ENCODE data around the gene KRTAP5-4. TPM values are rescaled to one million over a fixed set of nuclear protein-coding genes. Genes with fewer than 3 reads are reported as not detected.
"Not testable (repeated sequence)": the region's sequence is repeated elsewhere in the genome, so short reads cannot be mapped to it uniquely, and the experiment has no call there.

Gene KRTAP5-4, protein sequence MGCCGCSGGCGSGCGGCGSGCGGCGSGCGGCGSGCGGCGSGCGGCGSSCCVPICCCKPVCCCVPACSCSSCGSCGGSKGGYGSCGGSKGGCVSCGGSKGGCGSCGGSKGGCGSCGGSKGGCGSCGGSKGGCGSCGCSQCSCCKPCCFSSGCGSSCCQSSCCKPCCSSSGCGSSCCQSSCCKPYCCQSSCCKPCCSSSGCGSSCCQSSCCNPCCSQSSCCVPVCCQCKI
- not detected for total RNA-seq
- polyA plus RNA-seq = not detected
- long read RNA-seq, donor 1 = 0 reads
- long read RNA-seq, donor 2 = 0 reads

DNA sequence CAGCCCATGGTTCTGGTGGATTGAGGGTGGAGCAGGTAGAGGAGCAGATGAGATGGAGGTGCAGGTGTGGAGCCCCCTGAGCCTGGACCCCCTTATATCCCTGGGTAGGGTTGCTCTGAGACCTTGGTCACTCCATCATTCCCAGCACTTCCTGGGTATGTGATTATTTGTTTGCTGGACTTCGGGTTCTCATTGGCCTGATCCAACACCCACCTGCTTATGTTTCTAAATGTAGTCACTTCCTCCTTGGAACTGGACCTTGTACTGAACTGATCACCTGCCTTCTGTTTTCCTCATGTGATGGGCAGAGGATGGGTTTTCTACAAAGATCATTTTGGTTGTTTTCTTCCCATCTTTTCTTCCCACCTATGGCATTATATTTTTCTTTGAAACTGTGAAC lies at the start of gene KRTAP5-4:
Gene KRTAP5-4, minus strand, starts transcription at position 53 of the 400 bp plus-strand sequence. Its CDS starts 45 bp downstream, at position 8.
- no peaks in the 10 kb centered on the region for H3K9me3 ChIP-seq
- no peaks in the 10 kb centered on the region for H3K4me1 ChIP-seq
- TF ChIP-seq POLR2A (IDR thresholded peaks at IDR 0.05) (no peak), POLR2AphosphoS5 (IDR thresholded peaks at IDR 0.05) (no peak)
- TF ChIP-seq, protein P1, sequence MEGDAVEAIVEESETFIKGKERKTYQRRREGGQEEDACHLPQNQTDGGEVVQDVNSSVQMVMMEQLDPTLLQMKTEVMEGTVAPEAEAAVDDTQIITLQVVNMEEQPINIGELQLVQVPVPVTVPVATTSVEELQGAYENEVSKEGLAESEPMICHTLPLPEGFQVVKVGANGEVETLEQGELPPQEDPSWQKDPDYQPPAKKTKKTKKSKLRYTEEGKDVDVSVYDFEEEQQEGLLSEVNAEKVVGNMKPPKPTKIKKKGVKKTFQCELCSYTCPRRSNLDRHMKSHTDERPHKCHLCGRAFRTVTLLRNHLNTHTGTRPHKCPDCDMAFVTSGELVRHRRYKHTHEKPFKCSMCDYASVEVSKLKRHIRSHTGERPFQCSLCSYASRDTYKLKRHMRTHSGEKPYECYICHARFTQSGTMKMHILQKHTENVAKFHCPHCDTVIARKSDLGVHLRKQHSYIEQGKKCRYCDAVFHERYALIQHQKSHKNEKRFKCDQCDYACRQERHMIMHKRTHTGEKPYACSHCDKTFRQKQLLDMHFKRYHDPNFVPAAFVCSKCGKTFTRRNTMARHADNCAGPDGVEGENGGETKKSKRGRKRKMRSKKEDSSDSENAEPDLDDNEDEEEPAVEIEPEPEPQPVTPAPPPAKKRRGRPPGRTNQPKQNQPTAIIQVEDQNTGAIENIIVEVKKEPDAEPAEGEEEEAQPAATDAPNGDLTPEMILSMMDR (IDR thresholded peaks at IDR 0.05 in 8 of 11, conservative IDR thresholded peaks at IDR 0.05 in 3 of 11) = no peak
- H3K27ac ChIP-seq = no peak within 1 kb of the TSS
- peaks cover 0 to 21% (median 0%) of the 10 kb centered on the region in 7 donors for H3K27me3 ChIP-seq (replicated peaks in 1 of 7)
- intact Hi-C loops (cut with DNase I; ENCODE audit: low total_unique reads) = no loop called here
- WGBS, 5 donors = 35 to 59% (median 47%) methylated on average over 1 of the region's 1 CpG
- no peak for DNase-seq
- H3K36me3 ChIP-seq = no peaks in the 10 kb centered on the region
- H3K4me3 ChIP-seq = no peak within 1 kb of the TSS

DNA sequence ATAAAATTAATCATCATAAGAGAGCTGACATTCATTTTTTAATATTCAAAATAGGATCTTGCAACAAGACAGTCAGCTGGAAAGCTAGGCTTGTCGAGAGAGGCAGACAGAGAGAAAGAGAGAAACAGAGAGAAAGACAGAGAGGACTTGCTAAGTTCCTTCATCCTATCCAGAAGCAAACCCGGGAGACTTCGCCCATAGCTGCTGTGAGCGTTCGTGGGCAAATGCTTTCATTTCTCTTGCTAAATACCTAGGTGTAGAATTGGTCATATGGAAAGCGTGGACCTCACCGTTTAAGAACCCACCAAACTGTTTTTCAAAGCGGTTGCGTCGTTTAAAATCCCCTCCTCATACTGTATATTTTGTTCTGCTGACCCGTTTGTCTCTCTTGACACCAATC lies 49.7 kb upstream of the KRTAP5-4 start:
- H3K4me3 ChIP-seq = no peak overlapping the region
- no peaks in the 10 kb centered on the region for H3K9me3 ChIP-seq
- H3K4me1 ChIP-seq = peaks cover 0 to 28% (median 13%) of the 10 kb centered on the region in 6 donors
- peak overlapping the region in 1 of 8 donors; percentile 7 for H3K27ac ChIP-seq
- peaks cover 0 to 50% (median 4%) of the 10 kb centered on the region in 7 donors for H3K27me3 ChIP-seq (replicated peaks in 1 of 7)
- no peak for DNase-seq
- TF ChIP-seq POLR2AphosphoS5 (IDR thresholded peaks at IDR 0.05) = no peak
- TF ChIP-seq, protein P1 (IDR thresholded peaks at IDR 0.05 in 8 of 11, conservative IDR thresholded peaks at IDR 0.05 in 3 of 11) = no peak
- TF ChIP-seq POLR2A (IDR thresholded peaks at IDR 0.05) = no peak
- 68 to 82% (median 69%) methylated on average over 11 of the region's 11 CpGs for WGBS, 5 donors
- H3K36me3 ChIP-seq = no peaks in the 10 kb centered on the region
- intact Hi-C loops (cut with DNase I; ENCODE audit: low total_unique reads) = no loop called here

DNA sequence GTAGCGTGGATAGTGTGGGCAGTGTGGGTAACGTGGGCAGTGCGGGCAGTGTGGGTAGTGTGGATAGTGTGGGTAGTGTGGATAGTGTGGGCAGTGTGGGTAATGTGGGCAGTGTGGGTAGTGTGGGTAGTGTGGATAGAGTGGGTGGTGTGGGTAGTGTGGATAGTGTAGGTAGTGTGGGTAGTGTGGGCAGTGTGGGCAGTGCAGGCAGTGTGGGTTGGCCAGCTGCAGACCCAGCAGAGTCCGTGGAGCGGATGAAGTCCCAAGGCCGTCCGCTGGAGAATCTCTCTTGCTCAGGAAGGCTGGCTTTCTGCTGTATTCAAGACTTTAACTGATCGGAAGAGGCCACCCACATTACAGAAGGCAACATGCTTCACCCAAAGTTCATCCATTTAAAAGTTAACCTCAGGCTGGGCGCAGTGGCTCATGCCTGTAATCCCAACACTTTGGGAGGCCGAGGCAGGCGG lies 49.0 kb upstream of the KRTAP5-4 start:
- no peaks in the 10 kb centered on the region for H3K9me3 ChIP-seq
- DNase-seq = no peak
- TF ChIP-seq POLR2A (IDR thresholded peaks at IDR 0.05) (no peak), POLR2AphosphoS5 (IDR thresholded peaks at IDR 0.05) (no peak)
- TF ChIP-seq, protein P1 (IDR thresholded peaks at IDR 0.05 in 8 of 11, conservative IDR thresholded peaks at IDR 0.05 in 3 of 11) = peak in 4 of 11 experiments; percentile 11 to 41 (median 16)
- H3K27ac ChIP-seq = peak overlapping the region in 4 of 8 donors; percentile 7 to 61 (median 40)
- H3K4me3 ChIP-seq = no peak overlapping the region
- peaks cover 0 to 28% (median 13%) of the 10 kb centered on the region in 6 donors for H3K4me1 ChIP-seq
- intact Hi-C loops (cut with DNase I; ENCODE audit: low total_unique reads) = no loop called here
- H3K27me3 ChIP-seq (replicated peaks in 1 of 7) = peaks cover 0 to 50% (median 4%) of the 10 kb centered on the region in 7 donors
- 61 to 76% (median 69%) methylated on average over 11 of the region's 11 CpGs for WGBS, 5 donors
- no peaks in the 10 kb centered on the region for H3K36me3 ChIP-seq

DNA sequence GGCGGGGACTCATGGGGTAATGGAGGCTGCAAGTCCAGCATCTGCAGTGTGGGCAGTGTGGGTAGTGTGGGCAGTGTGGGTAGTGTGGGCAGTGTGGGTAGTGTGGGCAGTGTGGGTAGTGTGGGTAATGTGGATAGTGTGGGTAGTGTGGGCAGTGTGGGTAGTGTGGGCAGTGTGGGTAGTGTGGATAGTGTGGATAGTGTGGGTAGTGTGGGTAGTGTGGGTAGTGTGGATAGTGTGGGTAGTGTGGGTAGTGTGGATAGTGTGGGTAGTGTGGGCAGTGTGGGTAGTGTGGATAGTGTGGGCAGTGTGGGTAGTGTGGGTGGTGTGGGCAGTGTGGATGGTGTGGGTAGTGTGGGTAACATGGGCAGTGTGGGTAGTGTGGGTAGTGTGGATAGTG lies 48.5 kb upstream of the KRTAP5-4 start:
- Histone ChIP-seq H3K27me3 (replicated peaks in 1 of 7) (peaks cover 0 to 50% (median 4%) of the 10 kb centered on the region in 7 donors), H3K27ac (peak overlapping the region in 1 of 8 donors; percentile 61), H3K4me1 (peaks cover 0 to 28% (median 13%) of the 10 kb centered on the region in 6 donors)
- 92 to 100% (median 95%) methylated on average over 1 of the region's 1 CpG for WGBS, 5 donors
- H3K9me3 ChIP-seq; H3K4me3 ChIP-seq; H3K36me3 ChIP-seq; DNase-seq; intact Hi-C loops (cut with DNase I; ENCODE audit: low total_unique reads): not testable (repeated sequence)

All from spleen (tissue), 13 donors.